GM18502 (cell line): ENCODE data around the gene PPP1R9B.

Experiments used
- ATAC-seq: cut with Tn5 transposase; IDR thresholded peaks from one replicate; pipeline ENCODE4 v1.9.1; 2021; ENCODE audit warnings: mild to moderate bottlenecking; ENCODE audit not compliant: unreplicated experiment, poor library complexity

Gene PPP1R9B

GRCh38 chr17:50097926-50098325 is 52.6 kb downstream of the PPP1R9B start:
- no peak for ATAC-seq

DNA sequence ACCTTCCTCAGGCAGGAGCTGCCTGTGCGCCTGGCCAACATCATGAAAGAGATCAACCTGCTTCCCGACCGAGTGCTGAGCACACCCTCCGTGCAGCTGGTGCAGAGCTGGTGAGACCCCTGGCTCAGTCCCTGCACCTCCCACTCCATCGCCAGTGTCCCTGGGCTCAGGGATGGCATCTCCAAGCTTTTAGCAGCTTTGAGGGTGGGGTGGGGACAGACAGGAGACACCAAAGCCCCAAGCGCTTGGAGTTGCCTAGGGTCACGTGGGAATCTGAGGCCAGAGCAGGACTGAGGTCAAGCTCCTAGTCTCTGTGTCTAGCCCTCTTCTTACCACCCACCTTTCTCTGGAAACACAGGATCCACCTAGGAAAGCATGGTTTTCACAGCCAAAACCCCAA is 53.0 kb downstream of the PPP1R9B start:
- no peak for ATAC-seq

- ATAC-seq, result no peak
These were observed 53.7 kb downstream of the PPP1R9B start for GRCh38 chr17:50096758-50097157.

GRCh38 chr17:50096092-50096491 is 54.4 kb downstream of the PPP1R9B start:
- ATAC-seq, result no peak

DNA sequence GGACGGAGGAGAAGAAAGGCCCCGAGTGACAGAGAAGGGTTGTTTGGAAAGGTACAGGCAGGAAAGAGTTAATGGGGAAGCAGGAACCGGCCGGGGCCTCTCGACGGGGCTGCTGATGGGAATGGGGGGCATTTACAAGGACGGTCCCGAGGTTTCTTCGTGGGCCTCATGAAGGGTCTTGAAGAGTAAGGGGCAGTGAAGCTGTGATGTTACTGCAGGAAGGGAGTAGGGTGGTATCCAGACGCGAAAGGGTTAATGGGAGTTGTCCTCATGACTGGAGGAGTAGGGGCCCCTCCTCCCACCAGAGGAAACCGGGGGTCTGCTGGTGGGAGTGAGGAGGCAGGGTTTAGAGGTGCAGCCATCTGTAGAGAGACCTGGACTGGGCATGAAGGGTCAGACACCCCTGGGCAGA is 54.8 kb downstream of the PPP1R9B start:
- no peak for ATAC-seq

DNA sequence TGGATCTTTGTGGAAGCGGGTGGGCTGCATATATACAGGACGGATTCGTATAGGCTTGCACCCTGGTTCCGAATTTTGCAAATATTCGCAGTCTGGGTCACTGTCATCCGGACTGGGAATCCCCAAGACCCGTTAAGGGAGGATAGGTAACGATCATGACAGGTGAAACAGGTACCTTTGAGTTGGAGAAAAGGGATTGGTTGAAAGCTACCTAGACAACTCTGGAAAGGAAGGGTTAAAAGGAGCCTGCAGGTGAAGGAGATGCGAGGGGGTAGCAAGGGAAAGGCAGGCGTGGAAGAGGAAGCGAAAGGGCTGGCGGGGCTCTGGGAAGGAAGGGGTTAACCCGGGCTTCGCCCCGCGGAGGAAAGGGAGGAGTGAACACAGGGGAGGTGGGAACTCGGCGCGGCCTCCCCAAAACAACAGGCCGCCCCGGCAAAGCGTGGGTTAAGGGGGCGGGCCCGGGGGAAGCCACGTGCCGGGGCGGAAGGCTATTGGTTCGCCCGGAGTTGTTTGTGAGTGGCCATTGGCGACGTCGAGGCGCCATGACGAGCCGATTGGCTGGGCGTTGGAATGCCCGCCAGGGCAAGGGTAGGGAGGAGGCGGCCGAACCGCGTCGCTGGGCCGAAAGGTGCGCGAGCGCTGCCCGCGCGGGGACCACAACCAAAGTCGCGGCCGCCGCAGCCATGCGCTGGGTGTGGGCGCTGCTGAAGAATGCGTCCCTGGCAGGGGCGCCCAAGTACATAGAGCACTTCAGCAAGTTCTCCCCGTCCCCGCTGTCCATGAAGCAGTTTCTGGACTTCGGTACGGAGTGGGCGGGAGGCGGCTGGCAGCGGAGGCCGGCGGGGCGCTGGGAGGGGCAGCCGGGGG is 55.5 kb downstream of the PPP1R9B start, which contains the start of gene PDK2:
PDK2 (plus strand) TSS at position 599 of the 867 bp plus-strand sequence; CDS start at position 684, 85 bp downstream.
- peak; percentile 94 for ATAC-seq

DNA sequence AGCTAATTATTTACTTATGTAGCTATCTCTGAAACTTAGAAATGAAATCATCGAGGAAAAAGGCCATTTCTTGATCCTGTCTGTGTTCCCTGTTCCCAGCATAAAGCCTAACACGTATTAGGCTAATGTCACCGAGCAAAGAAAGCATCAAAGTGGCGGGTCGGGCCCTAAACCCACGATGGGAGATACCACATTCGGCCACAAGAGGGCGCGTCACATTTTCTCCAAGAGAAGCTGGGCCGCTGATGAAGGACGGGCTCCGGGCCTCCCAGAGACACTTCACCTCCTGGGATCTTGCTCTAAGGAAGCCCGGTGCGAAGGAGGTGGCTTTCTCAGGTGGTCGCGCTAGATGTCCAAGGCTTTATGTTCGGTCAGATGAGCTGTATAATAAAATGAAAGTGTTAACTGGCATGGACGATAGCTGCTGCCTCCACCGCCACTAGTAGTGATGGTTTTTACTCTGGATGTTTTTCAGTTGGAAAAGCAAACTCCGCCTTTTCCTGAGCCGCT is 56.2 kb downstream of the PPP1R9B start:
- peak; percentile 42 for ATAC-seq

DNA sequence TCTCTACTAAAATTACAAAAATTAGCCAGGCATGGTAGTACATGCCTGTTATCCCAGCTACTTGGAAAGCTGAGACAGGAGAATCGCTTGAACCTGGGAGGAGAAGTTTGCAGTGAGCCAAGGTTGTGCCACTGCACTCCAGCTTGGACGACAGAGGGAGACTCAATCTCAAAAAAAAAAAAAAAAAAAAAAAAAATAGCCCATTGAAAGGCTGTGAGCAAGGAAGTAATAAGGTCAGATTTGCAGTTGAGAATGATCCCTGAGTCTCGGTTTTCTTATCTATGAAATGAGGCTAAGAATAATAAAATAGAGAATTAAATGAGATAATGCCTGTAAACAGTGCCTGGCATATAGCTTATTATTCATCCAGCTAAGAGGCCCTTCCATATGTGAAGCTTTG is 56.7 kb downstream of the PPP1R9B start:
- no peak for ATAC-seq

GRCh38 chr17:50093246-50093645 is 57.2 kb downstream of the PPP1R9B start:
- no peak for ATAC-seq

DNA sequence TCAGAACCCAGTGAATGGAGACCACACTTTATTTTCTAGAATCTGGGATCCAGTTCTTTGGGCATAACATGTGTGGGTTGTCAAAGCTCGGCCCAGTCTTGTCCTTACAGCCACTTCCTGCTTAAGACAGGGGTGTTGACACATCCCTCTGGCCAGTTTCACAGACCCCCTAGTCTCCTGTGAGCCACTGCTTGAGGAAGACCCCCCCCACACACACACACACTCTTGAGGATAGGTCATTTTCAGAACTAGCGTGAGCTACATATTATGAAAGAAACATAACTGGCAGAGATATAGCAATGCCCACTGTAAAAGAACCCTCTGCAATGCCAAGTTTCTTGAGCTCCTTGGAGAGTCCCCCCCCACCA is 58.6 kb downstream of the PPP1R9B start:
- no peak for ATAC-seq

DNA sequence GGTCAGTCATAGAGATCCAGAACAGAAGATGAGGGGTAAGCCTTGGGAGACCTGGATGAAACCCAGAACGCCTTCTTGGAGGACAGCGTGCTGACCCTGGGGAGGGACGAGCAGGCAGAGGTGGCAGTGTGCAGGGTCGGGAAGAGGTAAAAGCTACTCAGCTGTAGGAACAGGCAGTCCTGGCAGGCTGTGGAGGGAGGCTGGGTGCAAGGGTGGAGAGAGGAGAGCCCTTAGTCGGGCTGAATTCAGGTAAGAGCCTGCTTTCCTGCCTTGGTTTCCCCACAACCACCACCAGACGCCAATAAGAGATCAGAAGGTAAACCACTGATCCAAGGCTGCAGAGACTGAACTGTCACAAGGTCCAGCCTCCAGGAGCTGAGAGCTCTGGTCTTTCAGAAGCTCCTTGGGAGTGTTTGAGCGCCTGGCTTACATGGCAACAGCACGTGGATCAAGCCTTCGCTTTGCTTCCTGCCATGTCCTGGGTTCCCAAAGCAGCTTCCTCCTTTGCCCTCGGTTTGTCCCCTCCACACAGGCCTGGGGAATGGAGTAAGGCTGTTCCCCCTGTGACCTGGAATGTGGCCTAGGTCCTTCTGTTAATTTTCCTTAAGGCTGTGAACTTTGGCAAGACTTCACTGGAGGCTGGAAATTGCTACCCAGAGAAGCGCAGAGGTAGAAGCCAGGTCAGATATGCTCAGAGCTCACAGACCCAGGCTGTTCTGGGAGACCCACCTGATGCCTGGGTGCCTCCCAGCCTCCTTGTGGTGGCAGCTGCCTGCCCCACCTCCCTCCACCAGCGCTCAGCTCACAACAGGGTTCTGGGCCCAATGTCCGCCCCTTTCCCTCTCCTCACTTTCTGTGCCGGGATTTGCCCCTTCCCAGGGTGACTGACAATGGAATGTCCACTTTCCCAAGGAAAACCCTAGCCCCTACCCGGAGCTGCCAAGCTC is 59.2 kb downstream of the PPP1R9B start:
- ATAC-seq, result no peak

DNA sequence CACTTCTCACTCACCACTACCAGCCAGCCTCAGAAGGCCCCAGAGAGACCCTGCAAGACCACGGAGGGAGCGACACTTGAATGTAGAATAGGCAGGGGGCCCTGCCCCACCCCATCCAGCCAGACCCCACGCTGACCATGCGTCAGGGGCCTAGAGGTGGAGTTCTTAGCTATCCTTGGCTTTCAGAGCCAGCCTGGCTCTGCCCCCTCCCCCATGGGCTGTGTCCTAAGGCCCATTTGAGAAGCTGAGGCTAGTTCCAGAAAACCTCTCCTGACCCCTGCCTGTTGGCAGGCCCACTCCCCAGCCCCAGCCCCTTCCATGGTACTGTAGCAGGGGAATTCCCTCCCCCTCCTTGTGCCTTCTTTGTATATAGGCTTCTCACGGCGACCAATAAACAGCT is 60.4 kb downstream of the PPP1R9B start:
- ATAC-seq, result no peak

- no peak for ATAC-seq
These were observed 61.3 kb downstream of the PPP1R9B start for GRCh38 chr17:50088952-50089825.

DNA sequence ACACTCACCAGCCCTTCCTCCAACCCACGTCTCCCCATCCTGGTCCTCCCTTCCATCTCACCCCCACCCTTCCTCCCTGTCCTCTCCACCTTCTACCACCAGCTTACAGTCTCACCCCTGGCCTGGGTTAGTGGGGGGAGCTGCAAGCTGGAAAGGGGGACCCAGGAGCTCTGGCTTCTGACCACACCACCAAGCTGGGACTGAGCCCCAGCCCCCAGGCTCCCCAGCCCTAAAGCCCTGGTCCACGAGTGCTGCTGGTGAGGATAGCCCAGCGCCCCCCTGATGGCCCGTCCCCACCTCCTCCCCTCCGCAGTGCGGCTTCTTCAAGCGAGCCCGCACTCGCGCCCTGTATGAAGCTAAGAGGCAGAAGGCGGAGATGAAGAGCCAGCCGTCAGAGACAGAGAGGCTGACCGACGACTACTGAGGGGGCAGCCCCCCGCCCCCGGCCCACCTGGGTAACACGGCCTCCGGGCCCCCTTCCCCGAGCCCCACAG is 62.5 kb downstream of the PPP1R9B start:
- ATAC-seq, result no peak

GRCh38 chr17:50087246-50087911 is 63.1 kb downstream of the PPP1R9B start:
- no peak for ATAC-seq
